Suprapubic skin (tissue), 4 donors: Measurements from ENCODE around the gene PRSS27.

Experiments
- EP300 ChIP-seq: sonication (generic); formaldehyde crosslinking; IDR thresholded peaks from one replicate; pipeline ENCODE4 v1.6.1; 2017; ENCODE audit warnings: antibody characterized with exemption
- POLR2A ChIP-seq, 2 donors: fragments of 450-650 bp; IDR thresholded peaks; one replicate each; pipeline ENCODE4 v1.6.1; 2017; ENCODE audit warnings: antibody characterized with exemption in 2 of 2, mild to moderate bottlenecking in 2 of 2, moderate library complexity in 2 of 2
- POLR2AphosphoS5 ChIP-seq, 3 donors: sonication (generic); formaldehyde crosslinking; IDR thresholded peaks; one replicate each; pipeline ENCODE4 v1.6.1; 2017; ENCODE audit warnings: antibody characterized with exemption in 3 of 3
- TF ChIP-seq, protein P1 (sequence below), 2 donors: fragments of 200-600 bp in 1 of 2; fragments of 450-650 bp in 1 of 2; sonication (generic) in 1 of 2; IDR thresholded peaks; one replicate each; pipeline ENCODE4 v1.5.1; 2016 to 2019; ENCODE audit warnings: antibody characterized with exemption in 2 of 2, mild to moderate bottlenecking in 1 of 2, moderate library complexity in 1 of 2

DNA sequence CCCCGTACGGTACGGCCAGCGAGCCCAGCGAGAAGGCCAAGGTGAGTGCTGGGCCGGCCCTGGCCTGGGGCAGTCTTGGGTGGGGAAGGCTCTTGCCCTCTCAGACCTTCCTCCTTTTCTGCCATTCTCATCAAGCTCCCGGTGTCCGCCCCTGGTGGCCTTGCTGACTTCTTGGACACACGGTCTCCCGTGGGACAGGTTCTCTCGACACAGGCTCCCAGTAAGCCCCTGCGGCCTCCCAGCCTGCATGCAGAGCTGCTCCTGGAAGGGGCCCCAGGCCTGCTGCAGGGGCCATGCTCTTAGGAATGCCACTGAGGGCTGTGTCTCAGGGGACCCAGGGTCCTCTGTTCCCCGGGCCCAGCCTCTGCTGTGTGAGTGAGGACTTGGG, 17.6 kb downstream of the PRSS27 start:
- no peak for TF ChIP-seq POLR2A (IDR thresholded peaks at IDR 0.05)
- TF ChIP-seq, protein P1, sequence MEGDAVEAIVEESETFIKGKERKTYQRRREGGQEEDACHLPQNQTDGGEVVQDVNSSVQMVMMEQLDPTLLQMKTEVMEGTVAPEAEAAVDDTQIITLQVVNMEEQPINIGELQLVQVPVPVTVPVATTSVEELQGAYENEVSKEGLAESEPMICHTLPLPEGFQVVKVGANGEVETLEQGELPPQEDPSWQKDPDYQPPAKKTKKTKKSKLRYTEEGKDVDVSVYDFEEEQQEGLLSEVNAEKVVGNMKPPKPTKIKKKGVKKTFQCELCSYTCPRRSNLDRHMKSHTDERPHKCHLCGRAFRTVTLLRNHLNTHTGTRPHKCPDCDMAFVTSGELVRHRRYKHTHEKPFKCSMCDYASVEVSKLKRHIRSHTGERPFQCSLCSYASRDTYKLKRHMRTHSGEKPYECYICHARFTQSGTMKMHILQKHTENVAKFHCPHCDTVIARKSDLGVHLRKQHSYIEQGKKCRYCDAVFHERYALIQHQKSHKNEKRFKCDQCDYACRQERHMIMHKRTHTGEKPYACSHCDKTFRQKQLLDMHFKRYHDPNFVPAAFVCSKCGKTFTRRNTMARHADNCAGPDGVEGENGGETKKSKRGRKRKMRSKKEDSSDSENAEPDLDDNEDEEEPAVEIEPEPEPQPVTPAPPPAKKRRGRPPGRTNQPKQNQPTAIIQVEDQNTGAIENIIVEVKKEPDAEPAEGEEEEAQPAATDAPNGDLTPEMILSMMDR (IDR thresholded peaks at IDR 0.05): no peak
- TF ChIP-seq EP300: no peak
- no peak for TF ChIP-seq POLR2AphosphoS5 (IDR thresholded peaks at IDR 0.05)
